Measurements from ENCODE around the gene SRSF1.

GRCh38 chr17:57955183-57955931 is 51.7 kb downstream of the SRSF1 start, which contains the start of gene CUEDC1:
- TF ChIP-seq CTCF (IDR thresholded peaks at IDR 0.05; ENCODE audit: low read depth, low read length) (no peak), MYC (IDR thresholded peaks at IDR 0.05; ENCODE audit: low read depth, low read length) (no peak)
